Duodenal mucosa (tissue), 2 donors: ENCODE results near the gene KCMF1.
"Not testable (repeated sequence)": the region's sequence is repeated elsewhere in the genome, so short reads cannot be mapped to it uniquely, and the experiment has no call there.

Source experiments
- H3K27ac ChIP-seq: one replicate; pipeline ENCODE4 v1.7.0; 2013; ENCODE audit warnings: low read depth, low read length
- H3K27me3 ChIP-seq, 2 donors: one replicate each; pipeline ENCODE4 v1.7.0; 2013; ENCODE audit warnings: low read length in 2 of 2, control low read depth in 1 of 2; ENCODE audit not compliant: insufficient read depth in 2 of 2, control insufficient read depth in 1 of 2
- H3K36me3 ChIP-seq, 2 donors: one replicate each; pipeline ENCODE4 v1.7.0; 2013; ENCODE audit warnings: low read length in 2 of 2, control low read depth in 1 of 2; ENCODE audit not compliant: insufficient read depth in 2 of 2, control insufficient read depth in 1 of 2
- H3K4me1 ChIP-seq, 2 donors: one replicate each; pipeline ENCODE4 v1.7.0; 2013; ENCODE audit warnings: low read length in 2 of 2, control low read depth in 1 of 2; ENCODE audit not compliant: insufficient read depth in 2 of 2, control insufficient read depth in 1 of 2
- H3K4me3 ChIP-seq, 2 donors: one replicate each; pipeline ENCODE4 v1.7.0; 2013; ENCODE audit warnings: low read length in 2 of 2, low read depth in 1 of 2
- H3K9ac ChIP-seq, 2 donors: one replicate each; pipeline ENCODE4 v1.7.0; 2013; ENCODE audit warnings: low read length in 2 of 2, low read depth in 1 of 2
- H3K9me3 ChIP-seq, 2 donors: one replicate each; pipeline ENCODE4 v1.7.0; 2013; ENCODE audit warnings: low read length in 2 of 2, control low read depth in 1 of 2; ENCODE audit not compliant: control insufficient read depth in 1 of 2

The KCMF1 gene

GRCh38 chr2:84940088-84940470 lies 30.9 kb upstream of the KCMF1 start:
- Histone ChIP-seq H3K36me3 (no peaks in the 10 kb centered on the region), H3K27ac (no peak overlapping the region), H3K4me1 (peaks cover 11 to 14% of the 10 kb centered on the region in 2 donors), H3K9ac (peak overlapping the region; percentile 24 to 54), H3K9me3 (no peaks in the 10 kb centered on the region), H3K27me3 (no peaks in the 10 kb centered on the region), H3K4me3 (peak overlapping the region; percentile 6 to 46)

GRCh38 chr2:84940831-84941412 lies 30.0 kb upstream of the KCMF1 start:
- Histone ChIP-seq H3K4me3 (no peak overlapping the region), H3K9me3 (no peaks in the 10 kb centered on the region), H3K27ac (no peak overlapping the region)

GRCh38 chr2:84942166-84942565 lies 28.8 kb upstream of the KCMF1 start:
- no peak overlapping the region for H3K9ac ChIP-seq
- H3K36me3 ChIP-seq: no peaks in the 10 kb centered on the region
- no peak overlapping the region for H3K4me3 ChIP-seq
- H3K27me3 ChIP-seq: no peaks in the 10 kb centered on the region
- H3K4me1 ChIP-seq: peaks cover 20 to 21% of the 10 kb centered on the region in 2 donors
- H3K27ac ChIP-seq: no peak overlapping the region
- no peaks in the 10 kb centered on the region for H3K9me3 ChIP-seq

More at GRCh38 chr2:84940831-84941412, 30.0 kb upstream of the KCMF1 start:
- Histone ChIP-seq H3K36me3 (no peaks in the 10 kb centered on the region), H3K27me3 (no peaks in the 10 kb centered on the region), H3K9ac (no peak overlapping the region), H3K4me1 (peaks cover 11 to 14% of the 10 kb centered on the region in 2 donors)

- no peak overlapping the region for H3K4me3 ChIP-seq
- H3K36me3 ChIP-seq: no peaks in the 10 kb centered on the region
- H3K4me1 ChIP-seq: peaks cover 20 to 21% of the 10 kb centered on the region in 2 donors
- no peak overlapping the region for H3K27ac ChIP-seq
- H3K9me3 ChIP-seq: no peaks in the 10 kb centered on the region
- no peaks in the 10 kb centered on the region for H3K27me3 ChIP-seq
- no peak overlapping the region for H3K9ac ChIP-seq
Observed at GRCh38 chr2:84942964-84943421, 28.0 kb upstream of the KCMF1 start.

- Histone ChIP-seq H3K9me3 (no peaks in the 10 kb centered on the region), H3K27ac (no peak overlapping the region), H3K36me3 (no peaks in the 10 kb centered on the region), H3K4me3 (no peak overlapping the region), H3K9ac (no peak overlapping the region), H3K27me3 (no peaks in the 10 kb centered on the region), H3K4me1 (peaks cover 15 to 16% of the 10 kb centered on the region in 2 donors)
Observed at GRCh38 chr2:84944295-84944909, 26.6 kb upstream of the KCMF1 start.

- H3K4me1 ChIP-seq, H3K4me3 ChIP-seq, H3K9ac ChIP-seq, H3K36me3 ChIP-seq, H3K9me3 ChIP-seq, H3K27me3 ChIP-seq: not testable (repeated sequence)
- H3K27ac ChIP-seq: peak overlapping the region; percentile 3
Observed at GRCh38 chr2:84945838-84946203, 25.1 kb upstream of the KCMF1 start.

- H3K9me3 ChIP-seq: no peaks in the 10 kb centered on the region
- no peaks in the 10 kb centered on the region for H3K27me3 ChIP-seq
- H3K27ac ChIP-seq: peak overlapping the region; percentile 71
- no peaks in the 10 kb centered on the region for H3K36me3 ChIP-seq
- H3K9ac ChIP-seq: peak overlapping the region; percentile 41 to 47
- peak overlapping the region in 1 of 2 donors; percentile 23 for H3K4me3 ChIP-seq
- peaks cover 8% of the 10 kb centered on the region in 2 donors for H3K4me1 ChIP-seq
Observed at GRCh38 chr2:84946204-84947009, 24.6 kb upstream of the KCMF1 start.

- H3K4me3 ChIP-seq: no peak overlapping the region
Observed at GRCh38 chr2:84947010-84947593, 23.9 kb upstream of the KCMF1 start.

GRCh38 chr2:84953535-84953934 lies 17.4 kb upstream of the KCMF1 start:
- Histone ChIP-seq H3K9ac (no peak overlapping the region), H3K27me3 (no peaks in the 10 kb centered on the region), H3K27ac (no peak overlapping the region), H3K36me3 (no peaks in the 10 kb centered on the region), H3K4me1 (peaks cover 7 to 8% of the 10 kb centered on the region in 2 donors), H3K9me3 (no peaks in the 10 kb centered on the region), H3K4me3 (no peak overlapping the region)

More at GRCh38 chr2:84947010-84947593, 23.9 kb upstream of the KCMF1 start:
- H3K36me3 ChIP-seq: no peaks in the 10 kb centered on the region
- no peak overlapping the region for H3K27ac ChIP-seq
- H3K27me3 ChIP-seq: no peaks in the 10 kb centered on the region
- no peak overlapping the region for H3K9ac ChIP-seq
- no peaks in the 10 kb centered on the region for H3K9me3 ChIP-seq
- H3K4me1 ChIP-seq: peaks cover 8% of the 10 kb centered on the region in 2 donors

- no peak overlapping the region for H3K4me3 ChIP-seq
- H3K9me3 ChIP-seq: no peaks in the 10 kb centered on the region
- H3K27ac ChIP-seq: no peak overlapping the region
- H3K9ac ChIP-seq: no peak overlapping the region
- no peaks in the 10 kb centered on the region for H3K27me3 ChIP-seq
- H3K4me1 ChIP-seq: peaks cover 14 to 16% of the 10 kb centered on the region in 2 donors
- no peaks in the 10 kb centered on the region for H3K36me3 ChIP-seq
Observed at GRCh38 chr2:84954329-84954728, 16.6 kb upstream of the KCMF1 start.
